Keratinocyte (primary cell): ENCODE data around the gene DMXL1. TPM values are rescaled to one million over a fixed set of nuclear protein-coding genes. Genes with fewer than 3 reads are reported as not detected.

ENCODE experiments used
- DNase-seq: peaks from one replicate; pipeline ENCODE4 v3.0.0-alpha.2; 2011; ENCODE audit warnings: low read depth, missing footprints, low spot score
- FAIRE-seq: peaks from 2 replicates; lab custom pipeline; 2011; peaks lifted over from hg19 to GRCh38; lab: Jason Lieb, UNC
- H2AFZ ChIP-seq: 2 replicates; pipeline ENCODE4 v1.6.0; 2012; ENCODE audit warnings: low read length, control low read depth, inconsistent platforms; ENCODE audit not compliant: control insufficient read depth
- H3K27ac ChIP-seq: 2 replicates; pipeline ENCODE4 v1.5.1; 2011; ENCODE audit warnings: low read length; ENCODE audit not compliant: control insufficient read depth, insufficient read depth
- H3K27me3 ChIP-seq: 3 replicates; pipeline ENCODE4 v1.6.0; 2011; ENCODE audit warnings: low read length; ENCODE audit not compliant: control insufficient read depth, insufficient read depth; ENCODE audit errors: extremely low read depth
- H3K36me3 ChIP-seq, 2 experiments: 2 replicates in 1 of 2; 3 replicates in 1 of 2; pipeline ENCODE4 v1.5.1; 2011; ENCODE audit warnings: low read length in 2 of 2, mild to moderate bottlenecking in 1 of 2; ENCODE audit not compliant: control insufficient read depth in 2 of 2, insufficient read depth in 2 of 2; ENCODE audit errors: extremely low read depth in 1 of 2
- H3K4me1 ChIP-seq: 3 replicates; pipeline ENCODE4 v1.5.1; 2011; ENCODE audit warnings: low read length; ENCODE audit not compliant: control insufficient read depth, insufficient read depth; ENCODE audit errors: extremely low read depth
- H3K4me2 ChIP-seq: 3 replicates; pipeline ENCODE4 v1.6.0; 2011; ENCODE audit warnings: low read depth, low read length; ENCODE audit not compliant: control insufficient read depth, insufficient read depth; ENCODE audit errors: extremely low read depth
- H3K4me3 ChIP-seq, 3 experiments: fragments of 200-600 bp in 1 of 3; sonication (generic) in 1 of 3; 2 replicates in 2 of 3; 3 replicates in 1 of 3; pipeline ENCODE4 v1.5.1; 2011 to 2016; ENCODE audit warnings: low read length in 3 of 3, mild to moderate bottlenecking in 3 of 3, control low read depth in 2 of 3, inconsistent platforms in 1 of 3, low read depth in 1 of 3, mixed read lengths in 1 of 3, mixed run types in 1 of 3, moderate library complexity in 1 of 3; ENCODE audit not compliant: control insufficient read depth in 2 of 3, insufficient read depth in 2 of 3; ENCODE audit errors: extremely low read depth in 1 of 3
- H3K79me2 ChIP-seq: 2 replicates; pipeline ENCODE4 v1.6.0; 2012; ENCODE audit warnings: low read length; ENCODE audit not compliant: control insufficient read depth, insufficient read depth
- H3K9ac ChIP-seq: 3 replicates; pipeline ENCODE4 v1.6.0; 2011; ENCODE audit warnings: low read length; ENCODE audit not compliant: control insufficient read depth, insufficient read depth; ENCODE audit errors: extremely low read depth
- H3K9me1 ChIP-seq: 3 replicates; pipeline ENCODE4 v1.6.0; 2011; ENCODE audit warnings: low read length; ENCODE audit not compliant: control insufficient read depth, insufficient read depth; ENCODE audit errors: extremely low read depth
- H3K9me3 ChIP-seq: 2 replicates; pipeline ENCODE4 v1.5.1; 2012; ENCODE audit warnings: low read depth, low read length; ENCODE audit not compliant: control insufficient read depth
- H4K20me1 ChIP-seq: 3 replicates; pipeline ENCODE4 v1.6.0; 2011; ENCODE audit warnings: low read length; ENCODE audit not compliant: control insufficient read depth, insufficient read depth; ENCODE audit errors: extremely low read depth
- CTCF ChIP-seq, 3 experiments: IDR thresholded peaks in 1 of 3; conservative IDR thresholded peaks in 1 of 3; optimal IDR thresholded peaks in 1 of 3; 2 replicates in 2 of 3; 3 replicates in 1 of 3; pipeline versions ENCODE3 to v1.5.1; 2011; ENCODE audit warnings: low read length in 3 of 3, mild to moderate bottlenecking in 3 of 3, moderate library complexity in 2 of 3, control low read depth in 1 of 3, inconsistent platforms in 1 of 3; ENCODE audit not compliant: insufficient read depth in 2 of 3; ENCODE audit errors: extremely low read depth in 1 of 3
- EZH2 ChIP-seq: IDR thresholded peaks from one replicate; pipeline ENCODE4 v1.6.1; 2012; ENCODE audit warnings: inconsistent platforms, mild to moderate bottlenecking, low read length, moderate library complexity
- dilution Hi-C: fragments of 300-500 bp; cut with MboI; formaldehyde crosslinking; loops from one replicate; pipeline ENCODE4 v1.7.0; 2020; ENCODE audit warnings: low sequenced_read_pairs; ENCODE audit not compliant: extremely low pct_ligation_motif_present
- polyA plus RNA-seq, 5 experiments: library from polyadenylated mRNA; depleted of rRNA in 3 of 5; stranded (reverse) in 3 of 5; stranded (forward) in 1 of 5; unstranded in 1 of 5; fragments of >200 nt; gene quantifications; 1 replicate in 1 of 5; 2 replicates in 3 of 5; 3 replicates in 1 of 5; pipeline versions ENCODE4 v1.2.1 to v1.2.3, GENCODE V29; 2011 to 2012; ENCODE audit warnings: missing spikeins in 2 of 5, low read depth in 1 of 5, low replicate concordance in 1 of 5

The DMXL1 gene
- polyA plus RNA-seq, 1 donor (not counting 4 experiments of a cell fraction or from before 2014, with no cell fraction given), result 13.1 TPM

GRCh38 chr5:119290607-119291006 is 219.7 kb downstream of the DMXL1 start:
- no peak for TF ChIP-seq CTCF (optimal IDR thresholded peaks at IDR 0.05 in 1 of 3, IDR thresholded peaks at IDR 0.05 in 1 of 3, conservative IDR thresholded peaks at IDR 0.05 in 1 of 3; ENCODE audit: extremely low read depth in 1 of 3, insufficient read depth in 2 of 3, low read length in 3 of 3)
- no peak for TF ChIP-seq EZH2
- Histone ChIP-seq H3K9ac (no peak overlapping the region), H4K20me1 (no peaks in the 10 kb centered on the region), H3K36me3 (no peaks in the 10 kb centered on the region), H3K79me2 (peaks cover 10% of the 10 kb centered on the region), H3K9me1 (no peaks in the 10 kb centered on the region), H3K4me2 (peak overlapping the region; percentile 95), H3K27me3 (no peaks in the 10 kb centered on the region), H3K9me3 (no peaks in the 10 kb centered on the region), H3K4me3 (no peak overlapping the region), H3K27ac (peak overlapping the region; percentile 75), H2AFZ (no peak overlapping the region), H3K4me1 (peaks cover 45% of the 10 kb centered on the region)
- dilution Hi-C loops, result no loop called here
- no peak for FAIRE-seq
- no peak for DNase-seq

GRCh38 chr5:119291056-119291455 is 220.2 kb downstream of the DMXL1 start:
- no peak overlapping the region for H3K27ac ChIP-seq
- H3K4me1 ChIP-seq, result peaks cover 43% of the 10 kb centered on the region
- no peak for TF ChIP-seq CTCF (optimal IDR thresholded peaks at IDR 0.05 in 1 of 3, IDR thresholded peaks at IDR 0.05 in 1 of 3, conservative IDR thresholded peaks at IDR 0.05 in 1 of 3; ENCODE audit: extremely low read depth in 1 of 3, insufficient read depth in 2 of 3, low read length in 3 of 3)
- no peak for TF ChIP-seq EZH2
- dilution Hi-C loops, result no loop called here
- H4K20me1 ChIP-seq, result no peaks in the 10 kb centered on the region
- no peaks in the 10 kb centered on the region for H3K36me3 ChIP-seq
- DNase-seq, result no peak
- no peaks in the 10 kb centered on the region for H3K9me1 ChIP-seq
- H2AFZ ChIP-seq, result no peak overlapping the region
- FAIRE-seq, result no peak
- H3K4me2 ChIP-seq, result no peak overlapping the region
- peaks cover 10% of the 10 kb centered on the region for H3K79me2 ChIP-seq
- no peaks in the 10 kb centered on the region for H3K9me3 ChIP-seq
- H3K4me3 ChIP-seq, result no peak overlapping the region
- no peak overlapping the region for H3K9ac ChIP-seq
- H3K27me3 ChIP-seq, result no peaks in the 10 kb centered on the region
